HEK293 (cell line): ENCODE measurements around the gene CTSE.

Source experiments
- KLF16 ChIP-seq: fragments of 450-650 bp; formaldehyde crosslinking; IDR thresholded peaks from 2 replicates; pipeline ENCODE4 v1.5.1; 2017; ENCODE audit warnings: missing biosample characterization, missing genetic modification characterization
- ZNF510 ChIP-seq: fragments of 450-650 bp; formaldehyde crosslinking; IDR thresholded peaks from 2 replicates; pipeline ENCODE4 v1.5.1; 2018; ENCODE audit warnings: mild to moderate bottlenecking, missing genetic modification characterization, missing biosample characterization; ENCODE audit not compliant: insufficient replicate concordance
- ZNF747 ChIP-seq: fragments of 450-650 bp; formaldehyde crosslinking; IDR thresholded peaks from 2 replicates; pipeline ENCODE4 v1.5.1; 2016; ENCODE audit warnings: missing biosample characterization, missing genetic modification characterization
- TF ChIP-seq, protein P1 (sequence below): fragments of 450-650 bp; formaldehyde crosslinking; IDR thresholded peaks from 2 replicates; pipeline ENCODE4 v1.5.1; 2016; ENCODE audit warnings: missing biosample characterization, missing genetic modification characterization

DNA sequence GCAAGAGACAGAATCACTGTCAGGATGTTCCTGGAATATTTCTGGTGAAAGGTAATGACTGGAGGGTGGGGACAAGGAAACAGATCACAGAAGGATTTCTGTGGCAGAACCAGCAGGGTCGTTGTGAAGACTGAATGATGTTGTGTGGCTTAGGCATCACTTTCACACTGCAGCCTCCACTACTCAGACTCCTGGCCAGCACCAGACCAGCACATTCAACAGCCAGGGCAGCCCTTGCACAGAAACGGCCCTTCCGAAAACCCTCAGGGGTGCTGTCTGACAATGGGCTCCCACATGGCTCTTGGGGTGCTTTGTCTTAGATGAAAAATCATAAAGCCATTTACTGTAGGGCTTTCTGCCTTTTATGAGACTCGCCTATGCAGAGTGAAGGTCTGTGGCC lies 16.7 kb downstream of the CTSE start:
- TF ChIP-seq KLF16 (tag by site-specific recombination) (no peak), ZNF510 (tag by site-specific recombination) (no peak), ZNF747 (no peak)
- TF ChIP-seq, protein P1, sequence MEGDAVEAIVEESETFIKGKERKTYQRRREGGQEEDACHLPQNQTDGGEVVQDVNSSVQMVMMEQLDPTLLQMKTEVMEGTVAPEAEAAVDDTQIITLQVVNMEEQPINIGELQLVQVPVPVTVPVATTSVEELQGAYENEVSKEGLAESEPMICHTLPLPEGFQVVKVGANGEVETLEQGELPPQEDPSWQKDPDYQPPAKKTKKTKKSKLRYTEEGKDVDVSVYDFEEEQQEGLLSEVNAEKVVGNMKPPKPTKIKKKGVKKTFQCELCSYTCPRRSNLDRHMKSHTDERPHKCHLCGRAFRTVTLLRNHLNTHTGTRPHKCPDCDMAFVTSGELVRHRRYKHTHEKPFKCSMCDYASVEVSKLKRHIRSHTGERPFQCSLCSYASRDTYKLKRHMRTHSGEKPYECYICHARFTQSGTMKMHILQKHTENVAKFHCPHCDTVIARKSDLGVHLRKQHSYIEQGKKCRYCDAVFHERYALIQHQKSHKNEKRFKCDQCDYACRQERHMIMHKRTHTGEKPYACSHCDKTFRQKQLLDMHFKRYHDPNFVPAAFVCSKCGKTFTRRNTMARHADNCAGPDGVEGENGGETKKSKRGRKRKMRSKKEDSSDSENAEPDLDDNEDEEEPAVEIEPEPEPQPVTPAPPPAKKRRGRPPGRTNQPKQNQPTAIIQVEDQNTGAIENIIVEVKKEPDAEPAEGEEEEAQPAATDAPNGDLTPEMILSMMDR (tag by site-specific recombination) = no peak
